Lower leg skin (tissue), 4 donors: ENCODE results near the gene KCTD6. TPM values are rescaled to one million over a fixed set of nuclear protein-coding genes. Genes with fewer than 3 reads are reported as not detected.

Experiments used
- DNase-seq, 2 donors: peaks; one replicate each; pipeline ENCODE4 v3.0.0-alpha.2; 2019; ENCODE audit warnings: low spot score in 2 of 2
- H3K4me3 ChIP-seq: fragments of 200-600 bp; sonication (generic); 2 replicates; pipeline ENCODE4 v1.5.1; 2017; ENCODE audit warnings: mild to moderate bottlenecking, low read depth; ENCODE audit not compliant: poor library complexity, severe bottlenecking
- CTCF ChIP-seq, 3 donors: fragments of 450-650 bp; IDR thresholded peaks; one replicate each; pipeline ENCODE4 v1.5.1; 2016; ENCODE audit warnings: antibody characterized with exemption in 3 of 3, mild to moderate bottlenecking in 3 of 3, moderate library complexity in 2 of 3
- POLR2A ChIP-seq, 2 donors: fragments of 450-650 bp; IDR thresholded peaks; one replicate each; pipeline ENCODE4 v1.6.1; 2016 to 2017; ENCODE audit warnings: antibody characterized with exemption in 2 of 2, mild to moderate bottlenecking in 1 of 2, moderate library complexity in 1 of 2
- WGBS, 2 donors: methylation state at CpG; one replicate each; pipeline ENCODE4 v1.1.5; 2018; 5-methylcytosine and 5-hydroxymethylcytosine counted together
- intact Hi-C: fragments of 100-400 bp; cut with DNase I; formaldehyde crosslinking; loops from one replicate; pipeline ENCODE4 v1.15.0; 2023; ENCODE audit warnings: low total_unique reads
- total RNA-seq, 4 donors: library from RNA; depleted of rRNA; stranded (reverse); fragments of >200 nt; gene quantifications; one replicate each; pipeline ENCODE4 v1.1.0, GENCODE V29; 2016

KCTD6 gene
- 10 to 100 TPM in 3 of 4 donors, 1 to 10 TPM in 1; 9.4 to 14.8 (median 11.6) TPM for total RNA-seq

GRCh38 chr3:58491506-58492402 is at the start of gene KCTD6:
KCTD6 (plus strand) TSS chr3:58492096; CDS start chr3:58498756, 6,660 bp downstream.
- TF ChIP-seq CTCF (IDR thresholded peaks at IDR 0.05) (no peak), POLR2A (IDR thresholded peaks at IDR 0.05) (no peak)
- DNase-seq, result peak; percentile 85 to 98
- peak within 1 kb of the TSS; percentile 69 for H3K4me3 ChIP-seq
- WGBS, 2 donors, result 1% methylated on average over 6 to 18 of the region's 104 CpGs
- intact Hi-C loops, result no loop called here

- no peak for DNase-seq
These were observed 39.7 kb upstream of the KCTD6 start for GRCh38 chr3:58452176-58452575.

GRCh38 chr3:58459160-58459559 is 32.7 kb upstream of the KCTD6 start:
- no peak for TF ChIP-seq POLR2A (IDR thresholded peaks at IDR 0.05)
- no peak for TF ChIP-seq CTCF (IDR thresholded peaks at IDR 0.05)
- H3K4me3 ChIP-seq, result no peak overlapping the region
- DNase-seq, result no peak
- WGBS, 2 donors, result 75 to 81% methylated on average over 4 of the region's 4 CpGs
- intact Hi-C loops, result no loop called here

More at GRCh38 chr3:58452176-58452575, 39.7 kb upstream of the KCTD6 start:
- H3K4me3 ChIP-seq, result no peak overlapping the region
- intact Hi-C loops, result no loop called here
- WGBS, 2 donors, result 72 to 83% methylated on average over 1 of the region's 1 CpG
- no peak for TF ChIP-seq CTCF (IDR thresholded peaks at IDR 0.05)
- no peak for TF ChIP-seq POLR2A (IDR thresholded peaks at IDR 0.05)

- 61 to 69% methylated on average over 4 of the region's 4 CpGs for WGBS, 2 donors
- H3K4me3 ChIP-seq, result no peak overlapping the region
- intact Hi-C loops, result no loop called here
- no peak for DNase-seq
- TF ChIP-seq CTCF (IDR thresholded peaks at IDR 0.05), result no peak
- no peak for TF ChIP-seq POLR2A (IDR thresholded peaks at IDR 0.05)
These were observed 29.1 kb upstream of the KCTD6 start for GRCh38 chr3:58462829-58463180.

GRCh38 chr3:58463181-58463941 is 28.5 kb upstream of the KCTD6 start:
- DNase-seq, result peak; percentile 57 to 91
- WGBS, 2 donors, result 14 to 16% methylated on average over 18 of the region's 18 CpGs
- TF ChIP-seq POLR2A (IDR thresholded peaks at IDR 0.05) (no peak), CTCF (IDR thresholded peaks at IDR 0.05) (peak in 1 of 3 donors; percentile 18)
- intact Hi-C loops, result no loop called here
- no peak overlapping the region for H3K4me3 ChIP-seq
